Measurements from ENCODE around the gene MINDY2.

The MINDY2 gene

DNA sequence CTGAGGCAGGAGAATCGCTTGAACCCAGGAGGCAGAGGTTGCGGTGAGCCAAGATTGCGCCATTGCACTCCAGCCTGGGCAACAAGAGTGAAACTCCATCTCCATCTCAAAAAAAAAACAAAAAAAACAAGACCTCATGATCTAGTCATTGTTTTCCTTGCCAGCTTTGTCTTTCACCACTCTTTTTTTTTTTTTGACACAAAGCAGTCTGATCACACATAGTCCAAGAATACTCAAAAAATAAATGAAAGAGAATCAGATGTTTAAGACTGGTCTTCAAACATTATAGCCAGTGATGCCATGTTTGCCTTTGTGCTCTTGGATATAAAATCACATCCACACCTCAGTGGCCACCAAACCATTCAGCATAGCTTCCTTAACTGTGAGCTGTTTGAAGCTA, 15.8 kb upstream of the MINDY2 start:
- DNase-seq (ENCODE audit: low read depth) = no peak
- TF ChIP-seq, protein P1, sequence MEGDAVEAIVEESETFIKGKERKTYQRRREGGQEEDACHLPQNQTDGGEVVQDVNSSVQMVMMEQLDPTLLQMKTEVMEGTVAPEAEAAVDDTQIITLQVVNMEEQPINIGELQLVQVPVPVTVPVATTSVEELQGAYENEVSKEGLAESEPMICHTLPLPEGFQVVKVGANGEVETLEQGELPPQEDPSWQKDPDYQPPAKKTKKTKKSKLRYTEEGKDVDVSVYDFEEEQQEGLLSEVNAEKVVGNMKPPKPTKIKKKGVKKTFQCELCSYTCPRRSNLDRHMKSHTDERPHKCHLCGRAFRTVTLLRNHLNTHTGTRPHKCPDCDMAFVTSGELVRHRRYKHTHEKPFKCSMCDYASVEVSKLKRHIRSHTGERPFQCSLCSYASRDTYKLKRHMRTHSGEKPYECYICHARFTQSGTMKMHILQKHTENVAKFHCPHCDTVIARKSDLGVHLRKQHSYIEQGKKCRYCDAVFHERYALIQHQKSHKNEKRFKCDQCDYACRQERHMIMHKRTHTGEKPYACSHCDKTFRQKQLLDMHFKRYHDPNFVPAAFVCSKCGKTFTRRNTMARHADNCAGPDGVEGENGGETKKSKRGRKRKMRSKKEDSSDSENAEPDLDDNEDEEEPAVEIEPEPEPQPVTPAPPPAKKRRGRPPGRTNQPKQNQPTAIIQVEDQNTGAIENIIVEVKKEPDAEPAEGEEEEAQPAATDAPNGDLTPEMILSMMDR (IDR thresholded peaks at IDR 0.05; ENCODE audit: insufficient read depth, low read depth, low read length, missing control alignments) = no peak
- H3K4me3 ChIP-seq (ENCODE audit: low read depth, low read length) = no peak overlapping the region

DNA sequence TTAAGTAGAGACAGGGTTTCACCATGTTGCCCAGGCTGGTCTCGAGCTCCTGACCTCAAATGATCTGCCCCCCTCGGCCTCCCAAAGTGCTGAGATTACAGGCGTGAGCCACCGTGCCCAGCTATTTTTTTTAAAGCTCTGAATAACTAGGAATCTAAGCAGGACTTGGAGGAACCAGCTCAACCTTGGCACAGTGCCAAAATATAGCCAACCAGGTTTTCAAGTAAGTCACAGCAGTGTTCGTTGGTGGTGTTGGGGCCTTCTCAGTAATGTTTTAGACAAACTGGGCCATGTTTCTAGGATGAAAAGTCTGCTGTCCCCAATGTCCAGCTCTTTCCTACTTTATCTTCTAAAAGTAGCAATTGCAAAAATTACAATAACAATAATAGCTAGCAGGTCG, 15.1 kb upstream of the MINDY2 start:
- TF ChIP-seq, protein P1 (IDR thresholded peaks at IDR 0.05; ENCODE audit: insufficient read depth, low read depth, low read length, missing control alignments) = no peak
- no peak overlapping the region for H3K4me3 ChIP-seq (ENCODE audit: low read depth, low read length)
- no peak for DNase-seq (ENCODE audit: low read depth)

DNA sequence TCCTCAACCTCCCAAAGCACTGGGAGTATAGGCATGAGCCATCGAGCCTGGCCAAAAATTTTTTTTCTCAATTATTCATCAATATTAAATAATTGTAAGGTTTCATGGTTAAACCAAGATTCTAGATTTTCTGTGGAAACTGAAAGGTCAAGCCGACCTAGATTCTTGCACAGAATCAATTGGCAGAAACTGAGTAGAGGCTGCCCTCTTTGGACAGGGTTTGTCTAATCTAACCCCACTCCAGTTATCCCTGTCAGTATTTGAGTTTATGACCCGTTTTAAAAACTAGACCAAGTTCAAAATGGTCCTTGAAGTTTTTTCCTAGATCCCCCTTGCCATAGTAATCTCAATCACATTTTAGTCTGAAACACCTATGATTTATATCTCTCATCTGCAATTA, 13.0 kb upstream of the MINDY2 start:
- TF ChIP-seq, protein P1 (IDR thresholded peaks at IDR 0.05; ENCODE audit: insufficient read depth, low read depth, low read length, missing control alignments) = peak; percentile 34
- DNase-seq (ENCODE audit: low read depth) = peak; percentile 46
- H3K4me3 ChIP-seq (ENCODE audit: low read depth, low read length) = no peak overlapping the region

DNA sequence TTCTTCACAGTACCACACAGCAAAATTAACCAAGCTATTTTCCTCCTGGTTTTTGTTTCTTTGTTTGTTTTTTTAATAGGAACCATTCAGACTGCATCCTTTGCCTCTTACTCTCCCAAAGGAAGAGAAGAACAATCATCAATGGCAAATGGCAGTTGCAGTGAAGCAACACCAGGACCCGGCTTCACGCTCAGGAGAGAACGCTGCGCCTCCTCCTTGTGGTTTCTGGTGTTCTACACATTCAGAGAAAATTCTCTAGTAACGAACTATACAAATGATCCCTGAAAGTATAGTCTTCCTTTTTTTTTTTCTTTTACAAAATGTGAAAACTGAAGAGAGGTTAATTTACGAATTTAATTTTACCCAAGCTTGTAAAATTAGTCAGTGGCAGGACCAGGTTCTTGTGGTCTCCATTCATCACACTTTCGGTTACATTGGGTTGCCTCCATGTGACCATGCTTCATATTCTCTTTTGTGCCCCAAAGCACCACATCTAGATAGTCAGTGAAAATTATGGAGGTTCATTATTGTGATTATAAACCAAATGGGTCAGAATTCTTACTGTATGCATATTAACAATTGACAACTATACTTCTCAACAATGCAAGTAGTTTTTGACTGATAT, 10.6 kb upstream of the MINDY2 start:
- TF ChIP-seq, protein P1 (IDR thresholded peaks at IDR 0.05; ENCODE audit: insufficient read depth, low read depth, low read length, missing control alignments) = no peak
- no peak overlapping the region for H3K4me3 ChIP-seq (ENCODE audit: low read depth, low read length)
- no peak for DNase-seq (ENCODE audit: low read depth)

DNA sequence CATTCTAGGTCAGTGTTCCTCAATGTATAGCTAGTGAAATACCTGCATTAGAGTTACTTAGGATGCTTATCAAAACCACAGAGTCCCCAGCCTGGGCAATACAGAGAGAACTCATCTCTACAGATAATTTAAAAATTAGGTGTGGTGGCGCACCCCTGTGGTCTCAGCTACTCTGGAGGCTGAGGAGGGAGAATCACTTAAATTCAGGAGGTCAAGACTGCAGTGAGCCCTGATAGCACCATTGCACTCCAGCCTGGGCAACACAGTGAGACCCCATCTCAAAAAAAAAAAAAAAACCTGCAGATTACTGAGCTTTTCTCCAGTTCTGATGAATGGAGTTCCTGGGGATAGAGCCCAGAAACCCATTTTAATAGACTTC, 10.1 kb upstream of the MINDY2 start:
- DNase-seq (ENCODE audit: low read depth) = no peak
- TF ChIP-seq, protein P1 (IDR thresholded peaks at IDR 0.05; ENCODE audit: insufficient read depth, low read depth, low read length, missing control alignments) = no peak
- no peak overlapping the region for H3K4me3 ChIP-seq (ENCODE audit: low read depth, low read length)

DNA sequence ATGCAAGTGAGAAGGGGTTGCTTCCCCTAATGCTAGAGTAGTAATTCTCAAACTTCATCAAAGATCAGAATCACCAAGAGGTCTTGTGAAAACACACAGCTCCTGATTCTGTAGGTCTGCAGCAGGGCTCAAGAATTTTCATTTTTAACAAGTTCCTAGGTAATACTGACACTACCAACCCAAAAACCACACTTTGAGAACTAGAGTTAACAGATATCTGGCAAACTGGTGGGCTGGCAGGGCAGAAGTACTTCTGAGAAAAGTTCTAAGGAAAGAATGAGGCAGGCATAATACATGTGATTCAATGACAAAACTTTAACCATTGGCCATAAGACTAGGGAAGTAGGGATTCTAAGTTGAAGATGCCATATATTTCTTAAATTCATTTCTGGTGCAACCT, 8.8 kb upstream of the MINDY2 start:
- no peak for DNase-seq (ENCODE audit: low read depth)
- H3K4me3 ChIP-seq (ENCODE audit: low read depth, low read length) = no peak overlapping the region
- TF ChIP-seq, protein P1 (IDR thresholded peaks at IDR 0.05; ENCODE audit: insufficient read depth, low read depth, low read length, missing control alignments) = no peak

DNA sequence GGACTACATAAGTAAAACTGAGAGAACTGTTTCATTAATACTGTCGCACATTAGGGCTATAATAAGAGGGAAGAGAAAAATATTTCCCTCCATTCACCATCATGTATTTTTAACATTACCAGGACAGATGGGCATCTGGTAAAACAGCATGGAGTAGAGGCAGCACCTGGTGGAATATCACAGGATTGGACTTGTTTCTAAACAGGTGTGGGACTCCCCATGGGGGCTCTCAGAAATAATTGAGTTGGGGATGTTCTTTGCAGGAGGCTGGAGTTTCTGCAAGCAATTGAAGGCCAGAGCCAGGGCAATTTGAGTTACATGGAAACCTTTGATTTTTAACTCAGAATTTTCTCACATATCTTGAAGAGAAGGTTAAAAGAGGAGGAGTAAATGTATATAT, 8.4 kb upstream of the MINDY2 start:
- no peak for DNase-seq (ENCODE audit: low read depth)
- TF ChIP-seq, protein P1 (IDR thresholded peaks at IDR 0.05; ENCODE audit: insufficient read depth, low read depth, low read length, missing control alignments) = no peak
- H3K4me3 ChIP-seq (ENCODE audit: low read depth, low read length) = no peak overlapping the region
